Mesodermal cell (in vitro differentiated cells): ENCODE measurements around the gene PRKAG1.
A peak's percentile ranks its signal among the peaks of the same experiment; 100 is the strongest.

Experiments
- H3K27ac ChIP-seq: 2 replicates; pipeline ENCODE4 v1.7.0; 2013; ENCODE audit warnings: mild to moderate bottlenecking, low read depth, low read length, moderate library complexity; ENCODE audit not compliant: severe bottlenecking
- H3K36me3 ChIP-seq: 2 replicates; pipeline ENCODE4 v1.7.1; 2013; ENCODE audit warnings: mild to moderate bottlenecking, low read length, moderate library complexity; ENCODE audit not compliant: control insufficient read depth, insufficient read depth
- H3K4me1 ChIP-seq: one replicate; pipeline ENCODE4 v1.7.1; 2013; ENCODE audit warnings: mild to moderate bottlenecking, low read length; ENCODE audit not compliant: insufficient read depth, control insufficient read depth, poor library complexity, severe bottlenecking
- H3K4me3 ChIP-seq: 2 replicates; pipeline ENCODE4 v1.7.0; 2013; ENCODE audit warnings: low read length, control low read depth, mild to moderate bottlenecking; ENCODE audit not compliant: insufficient read depth, poor library complexity, severe bottlenecking; ENCODE audit errors: extremely low read depth
- H3K9me3 ChIP-seq: 2 replicates; pipeline ENCODE4 v1.7.1; 2013; ENCODE audit warnings: mild to moderate bottlenecking, low read length, moderate library complexity; ENCODE audit not compliant: control insufficient read depth
- whole genome bisulfite sequencing, 2 experiments: methylation state at CpG; one replicate each; pipeline ENCODE4 v1.1.5; 2013; ENCODE audit warnings: missing lambda C conversion rate in 2 of 2; ENCODE audit not compliant: insufficient coverage in 2 of 2; 5-methylcytosine and 5-hydroxymethylcytosine counted together

Gene PRKAG1

GRCh38 chr12:49057888-49058287 is 39.3 kb upstream of the PRKAG1 start:
- no peak overlapping the region for H3K27ac ChIP-seq
- peak overlapping the region; percentile 91 for H3K4me3 ChIP-seq
- no peaks in the 10 kb centered on the region for H3K9me3 ChIP-seq
- peaks cover 29% of the 10 kb centered on the region for H3K4me1 ChIP-seq
- 51 to 60% methylated on average over 1 to 3 of the region's 4 CpGs for WGBS, 2 experiments
- peaks cover 41% of the 10 kb centered on the region for H3K36me3 ChIP-seq

GRCh38 chr12:49055978-49056754 is 37.6 kb upstream of the PRKAG1 start:
- H3K27ac ChIP-seq, result peak overlapping the region; percentile 59
- H3K36me3 ChIP-seq, result peaks cover 59% of the 10 kb centered on the region
- peaks cover 30% of the 10 kb centered on the region for H3K4me1 ChIP-seq
- peak overlapping the region; percentile 91 for H3K4me3 ChIP-seq
- H3K9me3 ChIP-seq, result no peaks in the 10 kb centered on the region
- WGBS, 2 experiments, result 44 to 74% methylated on average over 3 of the region's 7 CpGs

- H3K27ac ChIP-seq, result no peak overlapping the region
- H3K4me1 ChIP-seq, result peaks cover 39% of the 10 kb centered on the region
- peaks cover 69% of the 10 kb centered on the region for H3K36me3 ChIP-seq
- no peaks in the 10 kb centered on the region for H3K9me3 ChIP-seq
- WGBS, 2 experiments, result 97 to 98% methylated on average over 4 of the region's 4 CpGs
- no peak overlapping the region for H3K4me3 ChIP-seq
Measured at GRCh38 chr12:49055092-49055491, 36.5 kb upstream of the PRKAG1 start.

GRCh38 chr12:49054524-49054923 is 35.9 kb upstream of the PRKAG1 start:
- H3K36me3 ChIP-seq, result peaks cover 75% of the 10 kb centered on the region
- no peak overlapping the region for H3K4me3 ChIP-seq
- peaks cover 45% of the 10 kb centered on the region for H3K4me1 ChIP-seq
- no peaks in the 10 kb centered on the region for H3K9me3 ChIP-seq
- 95 to 97% methylated on average over 9 of the region's 10 CpGs for WGBS, 2 experiments
- H3K27ac ChIP-seq, result no peak overlapping the region

GRCh38 chr12:49054096-49054495 is 35.5 kb upstream of the PRKAG1 start:
- Histone ChIP-seq H3K9me3 (no peaks in the 10 kb centered on the region), H3K4me3 (no peak overlapping the region), H3K27ac (no peak overlapping the region), H3K4me1 (peaks cover 49% of the 10 kb centered on the region), H3K36me3 (peaks cover 79% of the 10 kb centered on the region)
- WGBS, 2 experiments, result 98 to 100% methylated on average over 3 of the region's 5 CpGs

GRCh38 chr12:49052451-49053208 is 34.1 kb upstream of the PRKAG1 start:
- peaks cover 89% of the 10 kb centered on the region for H3K36me3 ChIP-seq
- no peak overlapping the region for H3K27ac ChIP-seq
- H3K9me3 ChIP-seq, result no peaks in the 10 kb centered on the region
- 96 to 97% methylated on average over 14 to 15 of the region's 16 CpGs for WGBS, 2 experiments
- no peak overlapping the region for H3K4me3 ChIP-seq
- H3K4me1 ChIP-seq, result peaks cover 41% of the 10 kb centered on the region

- no peaks in the 10 kb centered on the region for H3K9me3 ChIP-seq
- H3K4me3 ChIP-seq, result no peak overlapping the region
- peaks cover 34% of the 10 kb centered on the region for H3K4me1 ChIP-seq
- no peak overlapping the region for H3K27ac ChIP-seq
- H3K36me3 ChIP-seq, result peaks cover 93% of the 10 kb centered on the region
- 97% methylated on average over 19 of the region's 20 CpGs for WGBS, 2 experiments
Measured at GRCh38 chr12:49051777-49052438, 33.3 kb upstream of the PRKAG1 start.

GRCh38 chr12:49051373-49051764 is 32.8 kb upstream of the PRKAG1 start:
- no peak overlapping the region for H3K27ac ChIP-seq
- H3K4me3 ChIP-seq, result no peak overlapping the region
- peaks cover 98% of the 10 kb centered on the region for H3K36me3 ChIP-seq
- WGBS, 2 experiments, result 98% methylated on average over 9 to 18 of the region's 18 CpGs
- peaks cover 28% of the 10 kb centered on the region for H3K4me1 ChIP-seq
- H3K9me3 ChIP-seq, result no peaks in the 10 kb centered on the region

- WGBS, 2 experiments, result 92 to 93% methylated on average over 8 to 11 of the region's 13 CpGs
- Histone ChIP-seq H3K4me3 (no peak overlapping the region), H3K9me3 (no peaks in the 10 kb centered on the region), H3K27ac (no peak overlapping the region), H3K36me3 (peaks cover 100% of the 10 kb centered on the region), H3K4me1 (peaks cover 22% of the 10 kb centered on the region)
Measured at GRCh38 chr12:49050507-49051372, 32.2 kb upstream of the PRKAG1 start.

- H3K27ac ChIP-seq, result peak overlapping the region; percentile 26
- H3K4me3 ChIP-seq, result no peak overlapping the region
- peaks cover 20% of the 10 kb centered on the region for H3K4me1 ChIP-seq
- no peaks in the 10 kb centered on the region for H3K9me3 ChIP-seq
- peaks cover 99% of the 10 kb centered on the region for H3K36me3 ChIP-seq
- 90% methylated on average over 16 to 20 of the region's 20 CpGs for WGBS, 2 experiments
Measured at GRCh38 chr12:49049566-49050224, 31.1 kb upstream of the PRKAG1 start.
